H9 (cell line): Measurements from ENCODE around the gene E2F7. TPM values are rescaled to one million over a fixed set of nuclear protein-coding genes. Genes with fewer than 3 reads are reported as not detected.

Experiments
- DNase-seq: peaks from one replicate; pipeline ENCODE4 v3.0.0-alpha.2; 2017
- H2AFZ ChIP-seq: one replicate; pipeline ENCODE4 v1.6.1; 2013; ENCODE audit warnings: mild to moderate bottlenecking, low read length, control low read depth, moderate library complexity
- H2AK5ac ChIP-seq: 2 replicates; pipeline ENCODE4 v1.6.1; 2013; ENCODE audit warnings: low read length, control low read depth, mixed read lengths; ENCODE audit not compliant: insufficient read length
- H2BK120ac ChIP-seq: one replicate; pipeline ENCODE4 v1.6.1; 2013; ENCODE audit warnings: low read depth, mild to moderate bottlenecking, low read length, control low read depth, inconsistent platforms; ENCODE audit not compliant: poor library complexity, severe bottlenecking
- H2BK12ac ChIP-seq: 2 replicates; pipeline ENCODE4 v1.6.1; 2013; ENCODE audit warnings: low read length, control low read depth, mixed read lengths, low read depth; ENCODE audit not compliant: insufficient read length
- H2BK15ac ChIP-seq: 2 replicates; pipeline ENCODE4 v1.6.1; 2013; ENCODE audit warnings: low read depth, low read length, control low read depth
- H2BK20ac ChIP-seq: one replicate; pipeline ENCODE4 v1.6.1; 2013; ENCODE audit warnings: low read depth, mild to moderate bottlenecking, low read length, control low read depth, inconsistent platforms; ENCODE audit not compliant: poor library complexity, severe bottlenecking
- H2BK5ac ChIP-seq: 2 replicates; pipeline ENCODE4 v1.6.1; 2013; ENCODE audit warnings: low read length, control low read depth, mixed read lengths; ENCODE audit not compliant: insufficient read length
- H3K14ac ChIP-seq: 2 replicates; pipeline ENCODE4 v1.6.1; 2013; ENCODE audit warnings: low read length, control low read depth; ENCODE audit not compliant: insufficient read depth
- H3K18ac ChIP-seq: 2 replicates; pipeline ENCODE4 v1.6.1; 2013; ENCODE audit warnings: low read depth, mild to moderate bottlenecking, mixed read lengths, low read length, control low read depth; ENCODE audit not compliant: insufficient read length
- H3K23ac ChIP-seq: 2 replicates; pipeline ENCODE4 v1.6.1; 2013; ENCODE audit warnings: low read length, control low read depth, mixed read lengths, low read depth; ENCODE audit not compliant: insufficient read length
- H3K23me2 ChIP-seq: 2 replicates; pipeline ENCODE4 v1.6.1; 2013; ENCODE audit warnings: low read depth, mild to moderate bottlenecking, mixed read lengths, low read length, control low read depth; ENCODE audit not compliant: insufficient read length, poor library complexity, severe bottlenecking
- H3K27ac ChIP-seq: 2 replicates; pipeline ENCODE4 v1.5.1; 2013; ENCODE audit warnings: low read length, control low read depth, mixed read lengths, low read depth; ENCODE audit not compliant: insufficient read length
- H3K27me3 ChIP-seq: 2 replicates; pipeline ENCODE4 v1.6.1; 2013; ENCODE audit warnings: low read length, control low read depth, inconsistent platforms; ENCODE audit not compliant: insufficient read depth
- H3K4ac ChIP-seq: 2 replicates; pipeline ENCODE4 v1.6.1; 2013; ENCODE audit warnings: low read depth, mild to moderate bottlenecking, control low read depth, inconsistent platforms, low read length, moderate library complexity
- H3K4me1 ChIP-seq: 2 replicates; pipeline ENCODE4 v1.6.1; 2013; ENCODE audit warnings: low read length, control low read depth, inconsistent platforms; ENCODE audit not compliant: insufficient read depth
- H3K4me2 ChIP-seq: 2 replicates; pipeline ENCODE4 v1.6.1; 2013; ENCODE audit warnings: low read length, control low read depth, mixed read lengths; ENCODE audit not compliant: insufficient read length, insufficient read depth
- H3K56ac ChIP-seq: 2 replicates; pipeline ENCODE4 v1.6.1; 2013; ENCODE audit warnings: low read depth, mild to moderate bottlenecking, mixed read lengths, low read length, control low read depth; ENCODE audit not compliant: insufficient read length
- H3K79me1 ChIP-seq: 2 replicates; pipeline ENCODE4 v1.6.1; 2013; ENCODE audit warnings: low read depth, mild to moderate bottlenecking, moderate library complexity, low read length, control low read depth, inconsistent platforms; ENCODE audit not compliant: insufficient read depth, poor library complexity, severe bottlenecking
- H3K79me2 ChIP-seq: 2 replicates; pipeline ENCODE4 v1.6.1; 2013; ENCODE audit warnings: low read length, control low read depth, inconsistent platforms; ENCODE audit not compliant: insufficient read depth
- H3K9ac ChIP-seq: 2 replicates; pipeline ENCODE4 v1.6.1; 2013; ENCODE audit warnings: low read length, control low read depth, mixed read lengths; ENCODE audit not compliant: insufficient read length; ENCODE audit errors: extremely low read depth
- H3K9me3 ChIP-seq: one replicate; pipeline ENCODE4 v1.6.1; 2013; ENCODE audit warnings: low read depth, low read length, inconsistent platforms; ENCODE audit not compliant: control insufficient read depth
- H3T11ph ChIP-seq: one replicate; pipeline ENCODE4 v1.6.1; 2013; ENCODE audit warnings: mild to moderate bottlenecking, low read length, control low read depth, inconsistent platforms
- H4K20me1 ChIP-seq: one replicate; pipeline ENCODE4 v1.6.1; 2013; ENCODE audit not compliant: control insufficient read depth, insufficient read length, insufficient read depth
- H4K5ac ChIP-seq: 2 replicates; pipeline ENCODE4 v1.6.1; 2013; ENCODE audit warnings: low read depth, mild to moderate bottlenecking, mixed read lengths, low read length, control low read depth; ENCODE audit not compliant: insufficient read length
- H4K8ac ChIP-seq: replicated peaks from 2 replicates; pipeline ENCODE4 v1.6.1; 2013; ENCODE audit warnings: low read length, control low read depth, mixed read lengths, low read depth; ENCODE audit not compliant: insufficient read length
- H4K91ac ChIP-seq: 2 replicates; pipeline ENCODE4 v1.6.1; 2013; ENCODE audit warnings: low read depth, mild to moderate bottlenecking, moderate library complexity, mixed read lengths, low read length, control low read depth; ENCODE audit not compliant: insufficient read length
- H3K27ac Mint-ChIP-seq, 3 experiments: 2 replicates in 2 of 3; 3 replicates in 1 of 3; pipeline ENCODE4 v1.8.0; 2020 to 2021; ENCODE audit warnings: mixed read lengths in 3 of 3, mild to moderate bottlenecking in 1 of 3, moderate library complexity in 1 of 3
- H3K27me3 Mint-ChIP-seq: 2 replicates; pipeline ENCODE4 v1.8.0; 2021; ENCODE audit warnings: low read depth, mild to moderate bottlenecking, moderate library complexity, mixed read lengths
- H3K36me3 Mint-ChIP-seq, 3 experiments: 2 replicates in 2 of 3; 3 replicates in 1 of 3; pipeline ENCODE4 v1.8.0; 2020 to 2021; ENCODE audit warnings: low read depth in 3 of 3, mixed read lengths in 3 of 3; ENCODE audit not compliant: insufficient read depth in 1 of 3
- H3K4me1 Mint-ChIP-seq, 2 experiments: 2 replicates each; pipeline ENCODE4 v1.8.0; 2020; ENCODE audit warnings: mixed read lengths in 2 of 2
- H3K4me3 Mint-ChIP-seq, 2 experiments: 2 replicates in 1 of 2; 3 replicates in 1 of 2; pipeline ENCODE4 v1.8.0; 2020 to 2021; ENCODE audit warnings: mild to moderate bottlenecking in 2 of 2, mixed read lengths in 2 of 2, moderate library complexity in 1 of 2
- H3K9me3 Mint-ChIP-seq, 2 experiments: 2 replicates in 1 of 2; 3 replicates in 1 of 2; pipeline ENCODE4 v1.8.0; 2020; ENCODE audit warnings: mild to moderate bottlenecking in 2 of 2, mixed read lengths in 2 of 2, moderate library complexity in 1 of 2
- CTCF ChIP-seq: fragments of 200-600 bp; sonication (generic); conservative IDR thresholded peaks from 3 replicates; pipeline ENCODE4 v1.8.0; 2021; ENCODE audit warnings: antibody characterized with exemption, mild to moderate bottlenecking
- WGBS: extraction: QIAGEN DNeasy Blood & Tissue Kit; methylation state at CpG from one replicate; pipeline ENCODE4 v1.1.7; 2013; ENCODE audit warnings: missing lambda C conversion rate, low lambda C conversion rate, mixed read lengths; ENCODE audit not compliant: insufficient read length; ENCODE audit errors: extremely low coverage; 5-methylcytosine and 5-hydroxymethylcytosine counted together
- total RNA-seq: library from RNA; stranded (reverse); gene quantifications from 2 replicates; pipeline ENCODE4 v1.2.1, GENCODE V29; 2021

The E2F7 gene
- total RNA-seq, 1 experiment from 2014 or later, result 24.5 TPM

- Histone ChIP-seq H3K14ac (no peak overlapping the region), H4K91ac (no peak overlapping the region), H2AK5ac (no peak overlapping the region), H3T11ph (no peak overlapping the region), H2AFZ (no peak overlapping the region), H3K4me2 (no peak overlapping the region), H3K56ac (no peak overlapping the region), H2BK20ac (no peak overlapping the region), H3K23me2 (no peaks in the 10 kb centered on the region), H3K27ac (no peak overlapping the region), H4K5ac (no peak overlapping the region), H4K8ac (no peak overlapping the region), H2BK15ac (no peak overlapping the region), H3K79me2 (no peaks in the 10 kb centered on the region), H2BK12ac (no peak overlapping the region), H3K18ac (peak overlapping the region; percentile 36), H3K9me3 (no peaks in the 10 kb centered on the region), H4K20me1 (no peaks in the 10 kb centered on the region), H3K4ac (no peak overlapping the region), H2BK120ac (no peak overlapping the region), H3K23ac (no peak overlapping the region), H3K27me3 (no peaks in the 10 kb centered on the region), H3K4me1 (no peaks in the 10 kb centered on the region), H3K9ac (no peak overlapping the region), H2BK5ac (no peak overlapping the region), H3K79me1 (no peaks in the 10 kb centered on the region)
- H3K4me3 Mint-ChIP-seq, result no peak overlapping the region
- no CpG with 5 or more reads among the region's 3 CpGs for WGBS
- TF ChIP-seq CTCF, result no peak
- H3K27ac Mint-ChIP-seq, result peak overlapping the region in 1 of 3 experiments; percentile 49; a peak in 1 of 7 replicates
- no peaks in the 10 kb centered on the region for H3K4me1 Mint-ChIP-seq
- DNase-seq, result no peak
- no peaks in the 10 kb centered on the region for H3K9me3 Mint-ChIP-seq
- no peaks in the 10 kb centered on the region; the same call in 1 of the 2 replicates for H3K27me3 Mint-ChIP-seq
- no peaks in the 10 kb centered on the region for H3K36me3 Mint-ChIP-seq
Measured at GRCh38 chr12:77072833-77073495, 7.6 kb upstream of the E2F7 start.
